GM19397 (cell line): Measurements from ENCODE around the gene MAL.
"Not testable (repeated sequence)": the region's sequence is repeated elsewhere in the genome, so short reads cannot be mapped to it uniquely, and the experiment has no call there.

Source experiments
- ATAC-seq: cut with Tn5 transposase; IDR thresholded peaks from one replicate; pipeline ENCODE4 v1.9.1; 2021; ENCODE audit warnings: mild to moderate bottlenecking, moderate library complexity; ENCODE audit not compliant: unreplicated experiment

The MAL gene

GRCh38 chr2:95032341-95032740, 6.8 kb downstream of the MAL start:
- no peak for ATAC-seq

- no peak for ATAC-seq
Measured at GRCh38 chr2:95032868-95033603, 7.5 kb downstream of the MAL start.

- no peak for ATAC-seq
Measured at GRCh38 chr2:95034221-95034620, 8.7 kb downstream of the MAL start.

GRCh38 chr2:95034818-95035217, 9.3 kb downstream of the MAL start:
- no peak for ATAC-seq

- no peak for ATAC-seq
Measured at GRCh38 chr2:95036596-95037383, 11.3 kb downstream of the MAL start.

- ATAC-seq, result no peak
Measured at GRCh38 chr2:95037384-95037839, 11.9 kb downstream of the MAL start.

- ATAC-seq, result not testable (repeated sequence)
Measured at GRCh38 chr2:95037841-95038585, 12.5 kb downstream of the MAL start.

- no peak for ATAC-seq
Measured at GRCh38 chr2:95038635-95039298, 13.3 kb downstream of the MAL start.

- no peak for ATAC-seq
Measured at GRCh38 chr2:95039363-95039762, 13.9 kb downstream of the MAL start.

- no peak for ATAC-seq
Measured at GRCh38 chr2:95039978-95040377, 14.5 kb downstream of the MAL start.

- ATAC-seq, result no peak
Measured at GRCh38 chr2:95040426-95040825, 14.9 kb downstream of the MAL start.

- no peak for ATAC-seq
Measured at GRCh38 chr2:95041060-95041823, 15.7 kb downstream of the MAL start.

GRCh38 chr2:95041824-95042442, 16.4 kb downstream of the MAL start:
- no peak for ATAC-seq

GRCh38 chr2:95042472-95043271, 17.2 kb downstream of the MAL start:
- ATAC-seq, result no peak

- no peak for ATAC-seq
Measured at GRCh38 chr2:95043300-95044093, 18.0 kb downstream of the MAL start.

- ATAC-seq, result no peak
Measured at GRCh38 chr2:95044601-95045000, 19.1 kb downstream of the MAL start.

- no peak for ATAC-seq
Measured at GRCh38 chr2:95046371-95047112, 21.0 kb downstream of the MAL start.
